IPS-18a (cell line): ENCODE measurements around the gene AKR1B15.

Experiments used
- H3K27ac ChIP-seq: one replicate; pipeline ENCODE4 v1.5.1; 2013; ENCODE audit warnings: low read length
- H3K27me3 ChIP-seq: one replicate; pipeline ENCODE4 v1.6.1; 2013; ENCODE audit warnings: mild to moderate bottlenecking, low read length; ENCODE audit not compliant: control insufficient read depth, insufficient read depth
- H3K36me3 ChIP-seq: one replicate; pipeline ENCODE4 v1.6.1; 2013; ENCODE audit warnings: low read depth, low read length; ENCODE audit not compliant: control insufficient read depth
- H3K4me1 ChIP-seq: one replicate; pipeline ENCODE4 v1.6.1; 2013; ENCODE audit warnings: low read depth, low read length; ENCODE audit not compliant: control insufficient read depth
- H3K4me3 ChIP-seq: one replicate; pipeline ENCODE4 v1.5.1; 2013; ENCODE audit warnings: low read length
- H3K9ac ChIP-seq: one replicate; pipeline ENCODE4 v1.6.1; 2013; ENCODE audit warnings: mild to moderate bottlenecking, low read length, moderate library complexity
- H3K9me3 ChIP-seq: one replicate; pipeline ENCODE4 v1.6.1; 2013; ENCODE audit warnings: low read depth, low read length; ENCODE audit not compliant: control insufficient read depth

AKR1B15 gene

DNA sequence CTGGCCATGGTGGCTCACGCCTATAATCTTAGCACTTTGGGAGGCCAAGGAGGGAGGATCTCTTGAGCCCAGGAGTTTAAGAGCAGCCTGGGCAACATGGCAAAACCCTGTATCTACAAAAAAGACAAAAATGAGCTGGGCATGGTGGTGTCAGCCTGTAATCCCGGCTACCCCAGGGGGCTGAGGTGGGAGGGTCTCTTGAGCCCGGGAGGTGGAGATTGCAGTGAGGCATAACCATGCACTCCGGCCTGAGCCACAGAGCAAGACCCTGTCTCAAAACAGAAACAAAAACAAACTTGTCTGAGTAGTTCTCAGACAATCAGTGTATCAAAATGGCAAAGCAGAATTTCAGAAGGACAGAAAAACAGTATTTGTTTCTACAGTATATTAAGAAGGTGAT is 52.5 kb downstream of the AKR1B15 start:
- no peaks in the 10 kb centered on the region for H3K4me1 ChIP-seq
- no peaks in the 10 kb centered on the region for H3K9me3 ChIP-seq
- no peaks in the 10 kb centered on the region for H3K27me3 ChIP-seq
- H3K9ac ChIP-seq = no peak overlapping the region
- H3K4me3 ChIP-seq = no peak overlapping the region
- no peak overlapping the region for H3K27ac ChIP-seq
- H3K36me3 ChIP-seq = no peaks in the 10 kb centered on the region

DNA sequence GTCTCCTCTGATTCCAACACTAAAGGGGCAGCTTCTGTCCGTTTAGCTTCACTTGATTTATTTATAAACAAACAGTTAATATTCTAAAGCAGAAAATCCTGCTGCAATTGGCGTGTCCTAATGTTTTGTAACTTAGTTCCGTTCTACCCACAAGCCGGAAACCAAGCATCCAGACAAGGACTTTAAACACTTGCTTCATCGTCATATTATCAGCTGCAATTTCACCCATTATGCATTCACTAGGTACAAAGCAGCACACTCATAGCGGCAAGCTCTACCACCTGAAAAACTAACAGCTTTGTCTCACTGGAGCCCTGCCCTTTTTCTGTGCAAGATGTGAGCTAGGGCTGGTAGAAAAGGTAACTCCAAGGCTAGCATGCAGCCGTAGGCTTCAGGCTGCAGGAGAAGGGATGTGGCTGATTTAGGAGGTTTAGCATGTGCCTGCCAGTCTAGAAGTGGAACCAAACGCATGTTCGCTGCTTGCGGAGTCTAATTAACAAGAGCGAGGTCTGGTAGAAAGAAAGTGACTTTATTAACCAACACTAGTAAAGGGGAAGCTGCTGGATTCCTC is 54.1 kb downstream of the AKR1B15 start:
- H3K27ac ChIP-seq = no peak overlapping the region
- no peak overlapping the region for H3K4me3 ChIP-seq
- H3K9me3 ChIP-seq = no peaks in the 10 kb centered on the region
- no peak overlapping the region for H3K9ac ChIP-seq
- H3K27me3 ChIP-seq = no peaks in the 10 kb centered on the region
- H3K36me3 ChIP-seq = no peaks in the 10 kb centered on the region
- H3K4me1 ChIP-seq = no peaks in the 10 kb centered on the region

DNA sequence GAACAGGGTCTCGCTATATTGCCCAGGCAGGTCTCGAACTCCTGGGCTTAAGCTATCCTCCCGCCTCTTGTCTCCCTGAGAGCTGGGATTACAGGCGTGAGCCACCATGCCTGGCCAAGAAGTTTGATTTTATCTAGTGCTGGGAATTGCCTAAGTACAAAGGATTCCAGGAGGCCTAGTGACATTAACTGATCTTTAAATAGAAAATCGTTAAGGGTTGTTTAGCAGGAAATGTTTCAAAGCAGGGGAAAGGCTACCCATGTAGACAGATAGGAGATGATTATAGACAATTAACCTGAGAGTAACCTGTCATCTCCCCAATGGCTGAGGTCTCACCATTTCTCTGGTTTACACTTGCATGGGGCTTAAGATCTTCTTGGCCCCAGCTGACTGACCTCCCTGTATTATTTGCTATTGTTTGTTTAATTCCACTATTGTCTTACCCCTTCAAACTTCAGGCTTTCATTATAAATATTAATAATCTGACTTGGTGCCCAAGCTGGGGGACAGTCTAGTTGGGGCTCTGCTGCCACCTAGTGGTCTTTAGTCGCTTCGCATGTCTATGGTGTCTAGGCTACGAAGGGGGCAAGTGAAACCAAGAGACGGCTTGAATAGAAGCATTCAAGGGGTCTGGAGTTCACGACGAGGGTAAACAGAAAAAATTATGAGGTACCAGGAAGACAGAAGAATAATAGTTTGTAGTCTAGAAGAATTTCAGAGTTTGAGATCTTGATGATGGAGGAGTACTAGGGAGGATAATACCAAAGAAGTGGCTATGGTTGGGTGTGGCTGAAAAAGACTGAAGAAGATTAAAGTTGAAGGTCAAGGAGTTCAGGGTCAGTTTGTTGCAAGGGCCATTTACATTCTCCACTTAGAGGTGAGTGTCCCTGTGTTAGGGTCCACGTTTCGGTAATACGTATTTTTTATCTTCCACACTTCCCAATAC is 57.3 kb downstream of the AKR1B15 start:
- Histone ChIP-seq H3K36me3 (no peaks in the 10 kb centered on the region), H3K4me1 (no peaks in the 10 kb centered on the region), H3K27me3 (no peaks in the 10 kb centered on the region), H3K27ac (no peak overlapping the region), H3K4me3 (no peak overlapping the region), H3K9ac (no peak overlapping the region), H3K9me3 (no peaks in the 10 kb centered on the region)

DNA sequence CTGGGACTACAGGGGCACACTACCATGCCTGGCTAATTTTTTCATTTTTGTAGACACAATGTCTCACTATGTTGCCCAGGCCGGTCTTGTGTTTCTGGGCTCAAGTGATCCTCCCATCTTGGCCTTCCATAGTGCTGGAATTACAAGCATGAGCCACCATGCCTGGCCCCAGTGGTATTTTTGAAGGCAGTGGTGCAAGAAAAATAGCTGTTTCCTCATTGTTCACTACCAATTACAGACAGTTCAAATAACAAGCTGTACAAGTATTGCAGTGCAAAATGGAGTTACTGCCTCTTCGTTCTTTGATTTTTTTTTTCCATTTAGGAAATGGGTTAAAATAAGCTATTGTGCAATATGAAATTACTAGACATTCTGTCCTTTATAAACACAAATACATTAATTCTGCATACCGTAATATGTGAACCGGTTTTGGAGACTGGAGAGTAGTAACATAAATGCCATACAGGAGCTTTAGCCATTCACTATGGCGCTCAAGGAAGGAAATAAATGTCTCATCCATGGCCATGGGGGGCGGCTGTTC is 62.8 kb downstream of the AKR1B15 start:
- Histone ChIP-seq H3K9ac (no peak overlapping the region), H3K36me3 (no peaks in the 10 kb centered on the region), H3K27ac (no peak overlapping the region), H3K27me3 (no peaks in the 10 kb centered on the region), H3K9me3 (no peaks in the 10 kb centered on the region), H3K4me1 (no peaks in the 10 kb centered on the region), H3K4me3 (no peak overlapping the region)

DNA sequence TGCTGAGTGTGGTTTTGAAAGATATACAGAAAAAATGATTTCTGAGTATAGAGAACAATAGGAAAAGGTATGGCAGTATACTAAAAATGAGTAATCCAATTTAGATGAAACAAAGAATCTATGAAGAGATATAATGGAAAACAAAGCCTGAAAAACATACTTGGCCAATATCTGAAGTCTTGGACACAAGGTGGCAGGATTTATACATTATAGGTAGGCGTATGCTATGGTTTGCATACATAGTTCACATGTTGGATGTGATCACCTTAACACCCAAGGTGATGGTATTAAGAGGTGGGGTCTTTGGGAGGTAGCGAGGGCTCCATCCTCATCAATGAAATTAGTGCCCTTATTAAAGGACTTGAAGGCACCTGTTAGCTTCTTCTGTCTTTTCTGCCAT is 63.3 kb downstream of the AKR1B15 start:
- no peak overlapping the region for H3K4me3 ChIP-seq
- H3K27ac ChIP-seq = no peak overlapping the region
- H3K9ac ChIP-seq = no peak overlapping the region
- no peaks in the 10 kb centered on the region for H3K27me3 ChIP-seq
- H3K9me3 ChIP-seq = no peaks in the 10 kb centered on the region
- no peaks in the 10 kb centered on the region for H3K36me3 ChIP-seq
- H3K4me1 ChIP-seq = no peaks in the 10 kb centered on the region

DNA sequence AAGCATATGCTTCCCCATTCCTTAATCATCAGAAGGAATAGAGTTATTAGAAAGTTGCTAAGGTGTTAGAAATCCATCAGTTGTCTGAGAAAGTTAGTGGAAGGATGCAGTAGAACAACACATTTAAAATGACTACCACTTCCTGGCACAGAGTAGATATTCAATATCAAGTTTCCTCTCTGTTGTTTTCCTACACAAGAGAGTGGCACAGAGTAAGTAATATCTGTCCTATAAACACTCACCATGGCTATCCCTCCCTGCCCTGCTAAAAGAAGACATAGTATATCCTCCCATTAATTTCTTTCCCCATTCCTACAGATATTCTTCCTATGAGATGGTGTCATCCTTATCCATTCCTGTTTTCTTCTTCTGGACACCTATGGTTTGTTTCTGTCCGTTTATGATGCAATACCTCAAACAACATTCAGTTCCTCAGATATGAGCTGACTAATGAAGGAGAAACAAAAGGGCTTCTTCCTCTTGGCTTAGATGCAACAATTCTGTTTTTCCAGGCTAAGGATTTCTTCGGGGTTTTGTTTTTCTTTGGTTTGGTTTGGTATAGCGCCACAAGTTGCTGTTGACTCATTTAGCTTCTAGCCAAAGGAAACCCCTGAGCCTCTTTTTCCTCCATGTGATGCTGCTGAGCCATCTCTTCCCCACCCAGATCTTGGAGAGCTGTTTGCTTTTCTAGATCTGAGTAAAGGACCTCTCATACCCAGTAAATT is 64.9 kb downstream of the AKR1B15 start:
- Histone ChIP-seq H3K9me3 (no peaks in the 10 kb centered on the region), H3K27ac (no peak overlapping the region), H3K27me3 (no peaks in the 10 kb centered on the region), H3K36me3 (no peaks in the 10 kb centered on the region), H3K4me1 (no peaks in the 10 kb centered on the region), H3K4me3 (no peak overlapping the region), H3K9ac (no peak overlapping the region)

DNA sequence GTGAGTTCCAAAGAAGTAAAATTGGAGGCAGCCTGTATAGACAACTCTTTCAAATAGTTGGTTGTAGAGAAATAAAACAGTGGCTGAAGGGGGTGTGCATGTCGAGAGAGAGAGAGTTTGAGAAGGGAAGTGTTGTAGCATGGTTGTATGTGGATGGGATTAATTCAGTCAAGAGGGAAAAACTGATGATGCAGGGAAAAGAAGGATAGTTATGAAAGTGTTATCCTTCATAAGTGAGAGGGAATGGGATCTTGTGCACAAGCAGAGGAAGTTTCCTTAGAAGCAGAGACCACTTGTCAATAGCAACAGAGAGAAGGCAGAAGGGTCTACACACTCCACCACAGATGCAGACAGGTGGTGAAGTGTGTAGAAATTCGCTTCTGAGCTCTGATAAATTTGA is 67.7 kb downstream of the AKR1B15 start:
- Histone ChIP-seq H3K36me3 (no peaks in the 10 kb centered on the region), H3K4me1 (no peaks in the 10 kb centered on the region), H3K27ac (no peak overlapping the region), H3K27me3 (no peaks in the 10 kb centered on the region), H3K9me3 (no peaks in the 10 kb centered on the region), H3K4me3 (no peak overlapping the region), H3K9ac (no peak overlapping the region)

DNA sequence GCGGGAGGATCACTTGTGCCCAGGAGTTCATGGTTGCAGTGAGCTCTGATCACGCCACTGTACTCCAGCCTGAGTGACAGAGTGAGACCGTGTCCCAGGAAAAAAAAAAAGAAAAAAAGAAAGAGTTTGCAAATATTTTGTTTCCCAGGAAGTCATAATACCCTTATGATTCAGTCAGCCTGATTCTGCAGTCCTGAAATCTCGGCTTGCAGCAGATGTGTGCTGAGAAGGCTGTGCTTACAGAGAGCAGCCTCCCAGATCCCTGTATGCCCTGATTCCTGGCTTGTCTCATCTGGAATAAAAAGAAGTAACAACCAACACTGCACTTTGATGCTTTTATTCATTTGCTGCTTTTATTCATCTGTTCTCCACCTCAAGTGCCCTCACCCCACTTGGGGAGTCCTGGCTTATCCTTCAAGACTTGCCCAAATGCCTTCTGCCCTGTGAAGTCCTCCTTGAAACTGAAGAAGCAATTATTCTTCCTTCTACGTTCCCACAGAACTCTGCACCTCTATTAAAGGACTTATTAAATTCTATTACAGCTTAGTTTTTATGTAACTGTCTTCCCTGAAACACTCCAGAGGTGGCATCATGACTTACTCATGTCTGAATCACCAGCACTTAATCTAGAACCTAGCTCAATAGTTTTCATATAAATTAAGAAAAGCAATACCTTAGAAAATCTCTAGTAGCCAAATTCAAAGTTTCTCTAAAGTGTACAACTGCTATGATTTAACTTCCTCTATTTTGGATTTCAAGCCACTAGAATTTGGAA is 70.0 kb downstream of the AKR1B15 start:
- Histone ChIP-seq H3K4me1 (no peaks in the 10 kb centered on the region), H3K27ac (no peak overlapping the region), H3K36me3 (no peaks in the 10 kb centered on the region), H3K9ac (no peak overlapping the region), H3K9me3 (no peaks in the 10 kb centered on the region), H3K4me3 (no peak overlapping the region), H3K27me3 (no peaks in the 10 kb centered on the region)

DNA sequence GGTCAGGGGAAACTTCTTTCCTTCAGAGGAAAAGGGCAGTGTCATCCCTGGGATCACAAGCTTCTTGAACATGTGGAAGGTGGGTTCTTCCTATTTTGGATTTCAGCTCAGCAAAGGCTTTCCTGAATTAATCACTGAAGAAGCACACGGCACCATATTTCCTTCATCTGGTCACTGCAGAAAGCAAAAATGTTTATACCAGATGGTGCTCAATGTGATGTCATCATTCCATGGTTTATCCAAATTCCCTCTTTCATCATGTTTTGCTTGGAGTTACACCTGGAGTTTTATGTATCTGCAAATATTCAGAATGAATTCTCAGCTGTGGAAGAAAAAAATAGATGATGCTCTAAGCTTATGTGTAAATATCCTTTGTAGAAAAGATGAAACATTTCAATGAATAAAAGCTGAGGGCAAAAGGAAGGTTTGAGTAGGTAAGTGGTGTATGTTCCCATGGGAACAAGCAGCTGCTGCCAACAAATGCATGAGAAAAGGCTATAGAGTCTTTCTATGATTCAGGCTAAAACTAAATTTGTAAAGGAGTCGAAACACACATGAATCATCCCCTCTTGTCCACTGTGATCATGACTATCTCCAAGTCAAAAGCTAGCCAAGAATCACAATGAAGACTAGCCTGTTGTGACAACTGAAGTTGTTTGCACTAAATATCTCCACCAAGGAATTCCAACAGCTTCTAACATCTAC is 70.9 kb downstream of the AKR1B15 start:
- H3K27me3 ChIP-seq = no peaks in the 10 kb centered on the region
- no peaks in the 10 kb centered on the region for H3K9me3 ChIP-seq
- H3K9ac ChIP-seq = no peak overlapping the region
- no peaks in the 10 kb centered on the region for H3K36me3 ChIP-seq
- H3K4me3 ChIP-seq = no peak overlapping the region
- H3K27ac ChIP-seq = no peak overlapping the region
- no peaks in the 10 kb centered on the region for H3K4me1 ChIP-seq

DNA sequence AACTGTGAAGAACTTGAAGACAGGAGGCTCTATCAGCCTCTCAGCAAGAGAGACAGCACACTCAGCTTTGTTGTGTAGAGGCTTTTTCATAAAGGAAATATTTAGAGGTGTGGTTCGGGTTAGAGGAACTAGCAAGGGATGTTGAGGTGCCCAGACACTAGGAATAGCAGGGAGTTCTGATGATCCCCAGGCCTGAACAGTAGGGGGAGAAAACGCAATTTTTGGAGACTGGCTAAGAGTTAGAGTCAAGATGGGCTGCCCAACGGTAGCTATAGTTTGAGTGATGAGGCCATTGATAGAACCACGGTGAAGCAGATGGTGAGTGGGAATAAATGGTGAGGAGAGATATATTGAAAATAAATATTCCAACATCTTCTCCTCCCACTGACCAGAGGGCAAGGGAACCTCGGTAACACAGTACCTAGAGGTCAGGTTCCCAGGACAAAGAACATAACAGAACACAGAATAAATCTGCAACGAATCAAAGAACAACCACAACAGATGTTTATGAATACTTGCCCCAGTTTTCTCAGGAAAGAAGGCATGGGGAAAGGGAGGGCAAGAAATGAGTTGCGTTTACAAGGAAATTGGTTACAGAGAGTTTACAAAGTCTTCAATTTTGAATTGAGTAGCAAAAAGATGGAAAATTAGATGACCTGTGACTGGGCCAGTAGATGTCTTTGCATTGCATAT is 73.5 kb downstream of the AKR1B15 start:
- Histone ChIP-seq H3K9ac (no peak overlapping the region), H3K27me3 (peaks cover 3% of the 10 kb centered on the region), H3K27ac (no peak overlapping the region), H3K9me3 (no peaks in the 10 kb centered on the region), H3K4me1 (no peaks in the 10 kb centered on the region), H3K36me3 (no peaks in the 10 kb centered on the region), H3K4me3 (no peak overlapping the region)
